Endothelial cell (in vitro differentiated cells): Measurements from ENCODE around the gene RNASEH2A. TPM values are rescaled to one million over a fixed set of nuclear protein-coding genes. Genes with fewer than 3 reads are reported as not detected.
A peak's percentile ranks its signal among the peaks of the same experiment; 100 is the strongest.

Experiments used
- DNase-seq: peaks from one replicate; pipeline ENCODE4 v3.0.0; 2021; ENCODE audit warnings: low spot score
- H3K27ac Mint-ChIP-seq: one replicate; pipeline ENCODE4 v1.8.0; 2021; ENCODE audit warnings: mixed read lengths, inconsistent platforms; ENCODE audit not compliant: unreplicated experiment
- H3K27me3 Mint-ChIP-seq: one replicate; pipeline ENCODE4 v1.8.0; 2021; ENCODE audit warnings: mild to moderate bottlenecking, moderate library complexity, mixed read lengths, inconsistent platforms; ENCODE audit not compliant: unreplicated experiment
- H3K36me3 Mint-ChIP-seq: one replicate; pipeline ENCODE4 v1.8.0; 2021; ENCODE audit warnings: mild to moderate bottlenecking, low read depth, mixed read lengths, inconsistent platforms; ENCODE audit not compliant: unreplicated experiment
- H3K4me1 Mint-ChIP-seq: one replicate; pipeline ENCODE4 v1.8.0; 2021; ENCODE audit warnings: mild to moderate bottlenecking, mixed read lengths, inconsistent platforms; ENCODE audit not compliant: unreplicated experiment
- H3K4me3 Mint-ChIP-seq: one replicate; pipeline ENCODE4 v1.8.0; 2021; ENCODE audit warnings: mild to moderate bottlenecking, mixed read lengths, inconsistent platforms; ENCODE audit not compliant: unreplicated experiment
- H3K9me3 Mint-ChIP-seq: one replicate; pipeline ENCODE4 v1.8.0; 2021; ENCODE audit warnings: mixed read lengths, inconsistent platforms; ENCODE audit not compliant: unreplicated experiment
- total RNA-seq: library from RNA; stranded (reverse); fragmentation: NEBNext Ultra II Directional; extraction: Animal tissue kit (Norgen Biotek cat#: 25700); gene quantifications from one replicate; pipeline ENCODE4 v1.2.1, GENCODE V29; 2021; ENCODE audit not compliant: unreplicated experiment
- TF ChIP-seq, protein P1 (sequence below): fragments of 200-600 bp; sonication (generic); IDR thresholded peaks from one replicate; pipeline ENCODE4 v1.5.0; 2021; ENCODE audit warnings: antibody characterized with exemption; ENCODE audit not compliant: unreplicated experiment

The RNASEH2A gene
- total RNA-seq, 1 donor from 2014 or later = 26.9 TPM

DNA sequence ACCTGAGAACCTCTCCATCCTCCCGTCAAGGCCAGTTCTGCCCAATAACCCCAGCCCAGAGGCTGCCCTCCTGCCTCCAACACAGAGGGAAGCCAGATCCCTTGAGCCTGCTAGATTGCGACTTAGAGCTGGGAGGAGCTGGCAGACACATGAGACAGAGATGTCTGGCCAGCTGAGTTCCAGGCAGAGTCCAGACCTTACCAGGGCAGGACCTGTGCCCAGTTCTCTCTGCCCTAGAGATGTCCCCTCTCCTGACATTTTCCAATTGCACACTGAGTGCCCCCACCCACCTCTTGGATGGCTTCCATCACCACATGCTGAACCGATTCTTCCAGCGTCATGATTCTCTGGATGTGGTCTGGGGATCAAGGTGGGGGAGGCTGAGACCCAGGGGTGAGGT, 34.1 kb upstream of the RNASEH2A start:
- Mint-ChIP-seq H3K27me3 (peaks cover 17% of the 10 kb centered on the region), H3K4me3 (no peak overlapping the region), H3K9me3 (no peaks in the 10 kb centered on the region), H3K4me1 (peaks cover 3% of the 10 kb centered on the region), H3K36me3 (peaks cover 6% of the 10 kb centered on the region), H3K27ac (no peak overlapping the region)
- no peak for DNase-seq
- TF ChIP-seq, protein P1, sequence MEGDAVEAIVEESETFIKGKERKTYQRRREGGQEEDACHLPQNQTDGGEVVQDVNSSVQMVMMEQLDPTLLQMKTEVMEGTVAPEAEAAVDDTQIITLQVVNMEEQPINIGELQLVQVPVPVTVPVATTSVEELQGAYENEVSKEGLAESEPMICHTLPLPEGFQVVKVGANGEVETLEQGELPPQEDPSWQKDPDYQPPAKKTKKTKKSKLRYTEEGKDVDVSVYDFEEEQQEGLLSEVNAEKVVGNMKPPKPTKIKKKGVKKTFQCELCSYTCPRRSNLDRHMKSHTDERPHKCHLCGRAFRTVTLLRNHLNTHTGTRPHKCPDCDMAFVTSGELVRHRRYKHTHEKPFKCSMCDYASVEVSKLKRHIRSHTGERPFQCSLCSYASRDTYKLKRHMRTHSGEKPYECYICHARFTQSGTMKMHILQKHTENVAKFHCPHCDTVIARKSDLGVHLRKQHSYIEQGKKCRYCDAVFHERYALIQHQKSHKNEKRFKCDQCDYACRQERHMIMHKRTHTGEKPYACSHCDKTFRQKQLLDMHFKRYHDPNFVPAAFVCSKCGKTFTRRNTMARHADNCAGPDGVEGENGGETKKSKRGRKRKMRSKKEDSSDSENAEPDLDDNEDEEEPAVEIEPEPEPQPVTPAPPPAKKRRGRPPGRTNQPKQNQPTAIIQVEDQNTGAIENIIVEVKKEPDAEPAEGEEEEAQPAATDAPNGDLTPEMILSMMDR = no peak

DNA sequence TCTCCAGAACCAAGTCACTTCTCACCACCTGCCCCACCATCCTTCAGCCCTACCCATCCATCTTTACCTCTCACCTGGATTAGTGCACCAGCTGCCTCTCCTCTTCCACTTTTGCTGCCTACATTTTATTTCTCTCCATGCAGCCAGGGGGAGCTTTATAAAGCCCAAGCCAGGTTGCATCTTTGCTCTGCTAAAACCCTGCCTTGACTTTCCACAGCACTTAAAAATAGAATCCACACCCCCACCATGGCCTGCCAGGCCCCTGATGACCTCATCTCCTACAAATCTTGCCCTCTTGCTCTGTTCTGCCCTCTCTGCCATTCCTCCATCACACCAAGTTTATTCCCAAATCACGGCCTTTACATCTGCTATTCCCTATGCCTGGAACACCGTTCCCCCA, 32.8 kb upstream of the RNASEH2A start:
- H3K4me1 Mint-ChIP-seq = peaks cover 6% of the 10 kb centered on the region
- peaks cover 6% of the 10 kb centered on the region for H3K36me3 Mint-ChIP-seq
- H3K27ac Mint-ChIP-seq = no peak overlapping the region
- peak overlapping the region; percentile 50 for H3K4me3 Mint-ChIP-seq
- no peaks in the 10 kb centered on the region for H3K9me3 Mint-ChIP-seq
- TF ChIP-seq, protein P1 = no peak
- H3K27me3 Mint-ChIP-seq = peaks cover 18% of the 10 kb centered on the region
- no peak for DNase-seq

DNA sequence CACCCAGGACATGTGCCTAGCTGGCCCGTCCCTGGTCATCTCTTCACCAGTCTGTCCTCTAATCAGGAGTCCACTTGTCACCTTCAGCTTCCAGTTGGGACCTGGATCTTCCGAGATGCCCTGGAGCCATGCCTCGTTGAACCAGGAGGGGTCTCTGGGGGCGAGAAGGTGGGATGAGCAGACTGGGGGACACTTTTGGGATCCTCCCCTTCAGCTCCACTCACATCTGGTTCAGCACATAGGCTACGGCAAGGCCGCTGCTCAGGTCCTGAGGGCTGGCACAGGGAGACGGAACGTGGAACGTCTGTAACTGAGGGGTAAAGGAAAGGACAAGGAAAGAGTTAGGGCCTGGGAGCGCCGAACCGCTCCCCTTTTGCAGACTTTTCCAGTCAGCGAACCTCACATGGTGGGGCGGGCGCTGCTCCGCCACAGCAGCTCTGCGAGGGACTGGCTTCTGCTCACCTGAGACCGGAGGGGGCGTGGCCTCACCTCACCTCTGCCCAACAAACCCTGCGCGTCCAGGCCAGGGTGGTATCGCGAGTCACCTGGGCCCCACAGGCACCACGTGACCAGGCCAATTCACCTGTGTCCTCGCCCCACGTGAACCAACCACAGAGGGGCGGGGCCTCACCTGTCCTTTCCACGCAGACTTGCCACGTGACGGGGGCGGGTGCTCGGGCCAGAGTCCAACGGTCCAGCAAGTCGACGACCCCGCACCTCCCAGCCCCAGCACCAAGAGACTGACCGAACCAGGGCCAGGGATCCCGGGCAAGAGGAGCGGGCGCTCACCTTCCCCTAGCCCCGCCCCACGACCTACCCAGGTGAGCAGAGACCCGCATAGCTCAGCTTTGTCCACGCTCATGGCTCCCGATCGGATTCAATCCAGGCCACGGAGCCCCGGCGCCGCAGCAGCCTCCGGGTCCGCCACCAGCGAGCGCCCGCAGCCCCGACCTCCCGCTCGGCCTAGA, 31.5 kb upstream of the RNASEH2A start, which contains the start of gene HOOK2:
Gene HOOK2, minus strand, starts transcription at position 965 of the 968 bp plus-strand sequence. Its CDS starts 103 bp downstream, at position 862.
- Mint-ChIP-seq H3K4me3 (peak within 1 kb of the TSS; percentile 65), H3K27me3 (peaks cover 15% of the 10 kb centered on the region), H3K4me1 (peaks cover 12% of the 10 kb centered on the region), H3K36me3 (peaks cover 4% of the 10 kb centered on the region), H3K9me3 (no peaks in the 10 kb centered on the region), H3K27ac (no peak within 1 kb of the TSS)
- TF ChIP-seq, protein P1 = no peak
- DNase-seq = no peak

DNA sequence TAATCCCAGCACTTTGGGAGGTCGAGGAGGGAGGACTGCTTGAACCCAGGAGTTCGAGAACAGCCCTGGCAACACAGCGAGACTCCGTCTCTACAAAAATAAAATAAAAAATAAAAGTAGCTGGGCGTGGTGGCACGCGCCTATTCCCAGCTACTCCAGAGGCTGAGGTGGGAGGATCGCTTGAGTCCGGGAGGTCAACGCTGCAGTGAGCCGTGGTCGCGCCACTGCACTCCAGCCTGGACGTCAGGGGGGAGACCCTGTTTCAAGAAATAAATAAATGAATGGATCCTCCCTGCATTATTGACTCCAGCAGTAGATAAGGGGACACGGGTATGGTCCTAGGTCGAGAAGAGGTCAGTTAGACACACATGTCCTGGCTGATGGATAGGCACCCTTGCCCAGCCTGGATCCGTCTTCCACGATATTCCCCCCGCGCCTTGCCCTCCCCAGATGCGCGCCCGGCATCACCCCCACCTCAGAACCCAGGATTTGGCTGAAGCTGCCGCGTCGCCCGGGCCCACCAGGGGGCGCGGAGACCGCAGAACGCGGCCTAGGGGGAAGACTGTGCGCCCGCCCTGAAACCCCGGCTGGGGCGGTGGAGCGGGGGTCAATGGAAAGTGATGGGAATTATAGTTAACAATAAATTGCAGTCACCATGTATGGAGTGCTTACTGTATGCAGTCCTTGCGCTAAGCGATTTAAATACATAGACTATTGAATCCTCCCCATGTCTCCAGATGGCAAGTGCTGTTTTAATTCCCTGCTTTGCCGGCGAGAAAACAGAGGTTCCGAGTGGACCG, 29.0 kb upstream of the RNASEH2A start:
- H3K4me1 Mint-ChIP-seq = peaks cover 16% of the 10 kb centered on the region
- TF ChIP-seq, protein P1 = peak; percentile 98
- H3K4me3 Mint-ChIP-seq = peak overlapping the region; percentile 91
- H3K27me3 Mint-ChIP-seq = peaks cover 16% of the 10 kb centered on the region
- no peaks in the 10 kb centered on the region for H3K9me3 Mint-ChIP-seq
- H3K36me3 Mint-ChIP-seq = peaks cover 4% of the 10 kb centered on the region
- peak; percentile 92 for DNase-seq
- peak overlapping the region; percentile 99 for H3K27ac Mint-ChIP-seq
